ENCODE results near the gene FRMPD3.

The FRMPD3 gene

GRCh38 chrX:107482046-107482445, 32.6 kb downstream of the FRMPD3 start:
- DNase-seq, result no peak

- DNase-seq, result peak; percentile 2 to 10
Observed at GRCh38 chrX:107484002-107484726, 34.7 kb downstream of the FRMPD3 start.

GRCh38 chrX:107485013-107485412, 35.6 kb downstream of the FRMPD3 start:
- DNase-seq, result no peak

DNA sequence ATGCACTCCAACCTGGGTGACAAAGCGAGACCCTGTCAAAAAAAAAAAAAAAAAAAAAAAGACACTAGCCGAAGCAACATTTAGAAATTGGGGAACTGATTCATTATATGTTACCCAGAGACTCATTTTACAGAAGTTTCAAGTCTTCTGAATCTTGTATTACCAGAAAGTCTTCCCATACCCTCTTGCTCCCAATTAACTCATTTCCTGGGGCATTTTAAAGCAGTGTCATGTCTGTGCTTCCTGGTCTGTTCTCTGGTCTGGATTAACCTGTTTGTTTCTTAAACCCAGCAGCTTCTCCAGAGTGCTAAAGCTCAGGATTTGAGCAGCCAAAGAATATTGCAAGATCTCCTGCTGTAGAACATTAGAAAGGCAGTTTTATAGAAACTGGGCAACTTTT, 43.7 kb downstream of the FRMPD3 start:
- DNase-seq, result no peak

GRCh38 chrX:107496786-107497185, 47.3 kb downstream of the FRMPD3 start:
- DNase-seq, result no peak

Data from NCI-H187 (cell line).